Measurements from ENCODE around the gene CDK15.

CDK15 gene

DNA sequence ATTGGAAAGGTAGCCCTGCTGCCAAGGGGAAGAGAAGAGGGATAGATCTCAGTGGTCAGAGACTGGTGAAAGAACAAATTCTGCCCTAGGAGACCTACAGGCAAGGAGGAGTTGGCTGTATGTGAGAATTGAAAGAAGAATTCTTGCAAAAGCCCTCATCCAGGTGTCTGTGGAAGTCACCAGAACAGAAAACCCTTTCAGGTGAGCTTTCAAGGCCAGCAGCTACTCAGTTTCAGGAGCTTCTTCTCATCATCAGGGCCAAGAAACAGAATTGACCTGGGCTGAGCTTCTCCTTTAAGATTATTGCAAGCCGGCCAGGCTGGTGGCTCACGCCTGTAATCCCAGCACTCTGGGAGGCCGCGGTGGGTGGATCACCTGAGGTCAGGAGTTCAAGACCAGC, 110.2 kb downstream of the CDK15 start:
- no peak for DNase-seq

DNA sequence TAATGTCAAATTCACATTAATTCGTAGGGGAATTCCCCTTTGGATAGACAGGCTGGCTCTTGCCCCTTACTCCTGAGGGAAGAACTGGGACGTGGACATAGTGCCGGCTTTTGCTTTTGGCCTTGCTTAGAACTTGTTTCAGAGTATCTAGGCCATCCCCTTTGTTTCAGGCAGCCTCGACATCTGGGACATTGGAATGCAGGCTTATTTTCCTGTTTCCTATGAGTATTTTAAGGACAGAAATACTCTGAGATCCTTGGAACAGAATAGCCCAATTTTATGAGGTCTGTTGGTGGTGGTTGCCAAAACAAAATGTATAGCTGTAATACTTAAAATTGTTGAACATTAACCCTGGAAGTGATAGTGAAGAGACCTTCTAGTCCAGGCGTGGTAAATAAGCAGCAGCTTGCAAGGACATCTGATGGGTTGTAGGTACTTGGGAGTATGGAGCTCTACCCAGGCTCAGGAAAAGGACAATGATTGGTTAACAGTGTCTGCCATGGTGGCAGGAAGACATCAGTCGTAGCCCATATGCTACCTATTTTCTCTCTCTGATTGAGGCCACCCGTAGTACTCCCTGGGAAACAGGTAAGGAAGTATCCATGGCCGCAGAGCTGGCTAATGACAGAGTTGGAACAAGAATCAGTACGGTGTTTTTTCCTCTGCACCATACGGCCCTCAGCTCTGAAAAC, 112.4 kb downstream of the CDK15 start:
- no peak for DNase-seq

DNA sequence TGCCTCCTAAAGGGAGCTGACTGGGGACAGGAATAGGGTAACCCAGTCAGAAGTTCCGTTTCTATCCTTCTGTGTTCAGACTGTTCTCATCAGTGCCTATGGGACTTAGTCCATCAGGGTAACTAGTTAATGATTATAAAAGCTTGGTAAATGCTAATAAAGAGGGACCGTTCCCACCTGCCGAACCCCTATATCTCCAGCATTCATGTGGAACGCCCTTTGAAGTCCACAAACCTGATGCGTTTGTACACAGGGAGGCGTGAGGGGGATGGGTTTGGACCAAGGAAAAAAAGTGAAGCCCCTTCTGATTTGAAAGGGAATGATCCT, 112.9 kb downstream of the CDK15 start:
- no peak for DNase-seq

DNA sequence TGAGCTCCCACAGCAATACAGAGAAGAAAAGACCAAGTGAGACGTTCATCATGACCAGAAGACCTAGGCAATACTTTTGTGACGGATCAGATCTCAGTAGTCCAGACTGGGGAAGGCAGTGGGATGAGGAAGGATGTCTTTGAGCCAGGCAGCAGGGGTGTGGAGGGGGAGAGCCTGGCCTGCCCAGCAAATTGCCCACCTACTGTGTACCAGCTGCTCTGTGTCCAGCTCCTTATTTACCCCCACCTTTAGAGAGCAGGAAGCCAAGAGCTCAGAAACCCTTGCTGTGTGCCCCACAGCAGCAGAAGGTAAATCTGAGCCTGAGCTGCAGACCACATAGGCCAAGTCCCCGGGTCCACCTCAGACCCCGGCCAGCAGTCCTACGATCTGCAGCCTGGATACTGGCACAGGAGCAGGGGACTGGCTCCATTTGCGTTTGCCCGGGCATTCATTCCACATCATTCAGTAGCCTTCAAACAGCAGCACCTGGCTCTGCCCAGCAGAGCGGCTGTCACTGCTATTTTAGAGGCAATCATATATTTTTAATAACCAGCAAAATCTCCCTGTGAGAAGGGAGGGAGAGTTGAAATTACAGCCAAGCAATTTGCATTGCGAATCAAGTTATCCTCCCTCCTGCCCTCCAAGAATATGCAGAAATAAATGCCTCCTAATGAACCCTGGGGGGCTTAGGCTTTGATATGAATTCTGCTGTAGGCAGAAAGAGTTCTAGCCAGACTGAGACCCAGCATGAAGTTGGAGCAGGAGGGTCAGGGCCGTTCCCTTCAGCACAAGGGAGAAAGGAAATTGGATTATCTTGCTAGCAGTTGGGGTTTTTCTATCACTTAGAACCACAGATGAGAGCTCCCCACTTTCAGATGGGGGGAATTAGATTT, 117.3 kb downstream of the CDK15 start:
- DNase-seq = no peak

DNA sequence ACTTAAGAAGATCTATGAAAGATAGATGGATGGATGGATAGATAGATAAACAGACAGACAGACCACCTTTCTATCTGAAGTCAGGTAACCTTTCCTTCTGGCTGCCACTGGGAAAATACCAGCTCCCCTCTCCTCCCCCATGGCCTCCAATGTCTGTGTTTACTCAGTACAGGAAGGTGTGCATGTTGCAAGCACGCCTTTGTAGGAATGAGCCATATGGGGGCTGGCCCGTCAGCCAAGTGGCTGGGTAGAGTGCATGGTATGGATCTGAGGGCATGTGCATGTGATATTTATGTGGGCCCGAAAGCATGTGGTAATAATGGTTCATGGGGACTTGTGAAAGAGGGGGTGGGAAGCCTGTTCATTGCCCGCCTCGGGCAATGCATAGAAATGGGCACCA, 118.1 kb downstream of the CDK15 start:
- no peak for DNase-seq

DNA sequence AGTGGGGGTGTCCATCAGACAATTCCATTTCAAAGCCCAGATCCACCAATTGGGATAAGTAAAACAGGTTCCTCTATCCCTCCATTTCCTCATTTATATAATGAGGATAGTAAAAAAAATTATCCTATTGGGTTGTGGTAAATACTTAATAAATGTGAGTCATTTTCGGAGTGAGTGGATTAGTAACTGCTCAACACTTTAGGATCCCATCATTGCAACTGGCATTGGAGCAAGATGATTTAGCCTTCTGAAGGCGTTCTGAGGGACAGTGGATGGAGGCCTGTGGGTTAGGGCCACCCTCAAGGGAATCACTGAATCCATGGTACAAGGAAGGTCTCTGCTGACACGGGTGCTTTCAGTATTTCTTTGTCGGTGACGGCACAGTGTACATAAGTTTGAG, 118.7 kb downstream of the CDK15 start:
- DNase-seq = no peak

DNA sequence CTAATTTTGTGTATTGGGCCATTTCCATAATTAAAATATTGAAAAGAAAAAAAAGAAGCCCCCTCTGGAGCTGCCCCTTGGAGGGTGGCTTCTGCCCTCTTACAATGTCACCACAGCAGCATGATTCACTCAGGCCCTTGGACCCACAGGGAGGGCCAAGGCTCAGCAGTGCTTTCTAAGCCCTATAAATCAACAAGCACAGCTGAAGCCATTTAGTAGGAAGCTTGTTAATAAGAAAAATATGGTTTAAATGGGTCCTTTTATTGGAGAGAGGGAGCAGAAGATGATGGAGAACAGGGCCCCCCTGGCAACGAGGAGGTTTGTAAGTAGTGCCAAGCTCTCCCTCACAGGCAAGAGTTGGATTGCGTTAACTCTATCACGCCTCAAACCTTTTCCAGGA, 119.7 kb downstream of the CDK15 start:
- DNase-seq = no peak

DNA sequence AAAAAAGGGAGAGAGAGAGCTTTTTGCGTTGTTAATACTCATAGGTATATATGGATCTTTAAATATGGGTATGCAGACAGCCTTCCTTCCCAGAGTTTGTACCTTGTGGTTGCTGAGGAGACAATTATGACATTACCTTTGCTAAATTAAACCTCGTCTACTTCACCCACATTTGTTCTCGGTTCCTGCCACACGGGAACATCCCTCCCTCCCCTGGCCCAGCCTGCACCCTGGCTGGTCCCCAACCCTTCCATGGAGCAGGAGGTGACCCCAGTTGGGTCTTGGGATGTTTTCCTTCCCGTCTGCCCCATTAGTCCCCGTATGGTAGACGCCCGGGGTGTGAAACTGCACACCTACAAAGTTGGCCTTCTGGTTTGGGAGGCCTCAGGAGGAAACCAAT, 122.0 kb downstream of the CDK15 start:
- DNase-seq = no peak

DNA sequence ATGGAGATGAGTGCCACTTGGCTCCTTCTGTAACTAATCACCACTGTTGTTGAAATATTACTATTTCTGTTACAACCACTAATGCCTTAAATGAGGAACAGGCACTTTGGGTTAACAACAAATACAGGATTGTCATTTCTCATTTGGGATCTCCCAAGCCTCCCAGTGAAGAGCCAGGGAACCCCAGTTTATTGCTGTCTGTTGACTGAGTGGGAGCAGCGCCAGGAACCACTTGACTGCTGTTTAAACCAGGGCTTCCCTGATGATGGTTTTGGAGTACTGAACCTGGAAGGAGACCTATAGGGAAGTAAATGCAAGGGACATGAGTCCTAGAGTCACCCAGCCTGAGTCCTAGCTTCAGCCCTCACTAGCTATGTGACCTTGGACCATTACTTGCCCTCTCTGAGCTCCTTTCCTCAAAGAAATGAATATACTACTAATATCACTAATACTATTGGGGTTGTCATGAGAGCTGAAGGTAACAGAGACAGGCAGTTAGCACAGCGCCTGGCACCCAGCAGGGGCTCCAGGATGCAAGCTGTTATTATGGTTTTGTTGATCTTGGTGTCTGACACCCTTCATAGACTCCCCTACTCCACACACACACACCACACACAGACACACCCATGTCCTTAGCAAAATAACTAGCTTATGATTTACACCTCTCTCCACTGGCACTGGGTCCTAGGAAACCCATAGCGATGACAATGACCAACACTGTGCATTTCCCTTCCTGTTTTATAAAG, 123.1 kb downstream of the CDK15 start:
- DNase-seq = peak; percentile 39

DNA sequence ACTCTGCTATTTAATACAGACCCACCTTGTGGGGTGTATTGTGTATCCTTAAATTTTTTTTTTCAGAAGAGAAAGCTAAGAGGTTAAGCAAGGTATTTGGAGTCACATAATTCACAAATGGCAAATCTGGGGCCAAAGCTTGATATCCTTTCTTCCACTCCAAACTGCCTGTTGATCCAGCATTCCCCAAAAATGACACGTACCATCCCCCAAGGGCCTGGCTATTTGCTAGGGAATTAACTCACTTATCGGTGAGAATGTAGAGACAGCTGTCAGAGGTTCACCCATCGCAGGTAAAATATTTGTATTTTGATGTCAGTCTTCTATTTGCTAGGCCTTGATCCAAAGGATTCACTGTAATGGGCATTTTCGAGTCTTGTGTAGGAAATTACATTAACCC, 123.7 kb downstream of the CDK15 start:
- no peak for DNase-seq

DNA sequence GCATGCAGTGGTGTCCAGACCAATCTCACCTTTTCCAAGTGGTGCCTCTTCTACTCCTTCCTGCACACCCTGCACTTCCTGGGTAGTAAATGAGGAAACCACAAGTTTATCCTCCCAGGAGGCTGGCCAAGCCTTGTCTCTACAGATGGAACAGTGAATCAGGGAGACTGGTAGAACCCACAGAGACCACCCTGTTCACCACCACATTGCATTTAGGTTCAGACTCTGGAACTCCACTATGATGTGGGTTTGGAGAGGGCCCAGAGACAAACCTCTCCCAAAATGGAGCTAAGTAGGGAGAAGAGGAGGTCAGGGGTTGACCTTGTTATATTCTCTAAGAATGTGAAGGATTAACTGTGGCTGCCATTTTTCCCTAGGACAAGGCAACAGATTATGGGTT, 124.5 kb downstream of the CDK15 start:
- DNase-seq = no peak

DNA sequence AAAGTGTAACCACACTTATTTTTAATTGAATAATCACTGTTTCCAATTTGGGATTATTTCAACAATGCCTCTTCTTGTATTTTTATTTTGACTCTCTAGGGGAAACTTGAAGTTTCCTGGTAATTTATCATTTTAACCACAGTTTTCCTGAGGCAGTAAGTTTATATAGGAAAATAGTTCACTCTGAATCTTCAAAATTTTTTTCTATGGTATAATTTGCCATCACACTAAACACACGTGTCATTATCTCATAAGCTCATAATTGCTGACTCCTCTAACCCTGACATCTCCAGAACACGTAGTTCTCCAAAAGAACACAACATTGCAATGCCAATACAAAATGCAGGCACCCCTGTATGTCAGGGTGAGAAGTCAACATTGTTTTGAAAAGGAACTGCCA, 125.1 kb downstream of the CDK15 start:
- no peak for DNase-seq

DNA sequence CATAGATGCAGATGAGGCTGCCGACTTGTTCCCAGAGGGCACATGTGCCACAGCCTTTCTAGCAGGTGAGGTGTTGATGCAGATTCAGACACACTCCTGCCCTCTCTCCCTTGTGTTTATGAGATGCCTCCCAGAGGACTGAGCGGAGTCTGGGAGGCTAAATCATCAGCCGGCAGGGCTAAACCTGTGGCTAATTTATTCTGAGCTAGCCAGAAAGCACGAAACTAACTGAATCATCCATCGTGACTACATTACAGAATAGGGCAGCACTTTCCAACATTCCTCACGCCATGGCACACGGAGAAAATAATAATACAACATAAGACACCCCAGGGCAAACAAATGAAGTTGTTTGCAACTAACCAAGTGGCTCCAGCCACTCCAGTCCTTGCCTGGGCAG, 125.6 kb downstream of the CDK15 start:
- no peak for DNase-seq

DNA sequence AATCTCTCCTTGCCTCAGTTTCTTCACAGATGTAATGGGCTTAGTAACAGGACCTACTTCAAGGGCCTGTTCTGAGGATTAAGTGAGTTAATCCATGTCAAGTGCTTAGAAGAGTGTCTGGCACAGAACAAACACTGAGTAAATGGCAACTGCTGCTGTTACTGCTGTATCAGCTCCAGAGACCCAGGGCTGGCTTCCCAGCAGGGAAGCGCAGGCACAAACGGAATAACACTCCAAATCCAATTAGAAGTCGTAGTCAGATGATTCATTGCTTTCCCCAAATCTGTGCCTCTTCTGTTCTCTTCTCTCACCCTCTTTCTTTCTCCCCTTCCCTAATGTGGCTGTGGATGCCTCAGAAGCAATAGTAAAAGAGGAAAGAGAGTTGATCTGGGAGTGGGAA, 126.2 kb downstream of the CDK15 start:
- DNase-seq = peak; percentile 8

DNA sequence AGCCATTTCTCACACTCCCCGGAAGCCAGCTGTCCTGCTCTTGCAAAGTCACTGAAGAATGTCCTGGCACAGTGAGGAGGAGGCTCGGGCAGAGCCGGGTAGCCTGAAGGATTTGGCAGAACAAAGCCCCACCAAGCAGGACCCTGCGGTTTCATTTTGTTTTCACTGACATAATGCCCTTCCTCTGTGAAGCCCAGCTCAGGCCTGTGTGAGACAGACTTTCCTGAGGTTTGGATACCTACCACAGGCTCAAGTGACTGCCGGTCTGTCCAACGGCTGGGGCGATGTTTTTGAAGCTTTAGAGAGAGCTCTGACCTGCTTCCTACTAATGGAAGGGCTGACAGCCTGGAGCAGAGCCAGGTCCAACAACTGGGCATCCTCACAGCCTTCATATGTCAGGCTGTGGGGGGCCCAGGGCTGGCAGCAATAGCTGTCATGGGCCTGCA, 127.5 kb downstream of the CDK15 start:
- no peak for DNase-seq

DNA sequence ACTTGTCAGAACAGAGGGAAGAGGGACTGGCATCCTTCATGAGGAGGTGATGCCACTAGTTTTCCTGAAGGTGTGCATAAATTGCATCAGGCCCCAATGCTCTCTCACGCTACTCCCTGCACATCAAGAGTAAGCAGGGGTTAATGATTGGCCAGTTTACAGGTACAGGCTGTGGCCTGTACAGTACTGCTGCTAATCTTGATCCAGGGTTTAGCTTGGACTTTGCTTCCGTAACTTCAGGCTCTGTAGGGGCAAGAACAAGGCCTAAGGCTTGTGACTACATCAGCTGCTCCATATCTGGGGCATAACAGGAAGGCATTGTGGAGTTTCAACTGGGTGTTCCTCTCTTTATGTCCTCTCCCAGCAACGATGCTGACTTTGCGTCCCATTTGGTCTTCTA, 130.5 kb downstream of the CDK15 start:
- DNase-seq = no peak

DNA sequence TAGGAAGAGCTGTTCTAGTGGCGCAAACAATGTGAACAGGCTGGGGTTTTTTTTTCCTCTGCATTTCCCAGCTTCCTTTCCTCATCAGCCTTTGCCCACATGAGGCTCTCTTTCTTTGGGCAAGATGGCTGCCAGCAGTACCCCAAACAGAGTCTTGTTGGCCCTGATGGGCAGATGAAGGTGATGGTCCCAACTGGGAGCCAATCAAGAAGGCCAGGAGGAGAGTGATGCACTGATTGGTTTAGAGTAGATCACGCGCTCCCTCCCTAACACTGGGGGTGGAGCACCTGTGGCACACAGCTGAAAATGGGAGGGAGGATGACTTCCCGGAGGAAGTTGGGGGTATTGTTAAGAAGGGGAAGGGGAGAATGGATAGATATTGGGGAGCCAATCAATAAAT, 131.0 kb downstream of the CDK15 start:
- no peak for DNase-seq

DNA sequence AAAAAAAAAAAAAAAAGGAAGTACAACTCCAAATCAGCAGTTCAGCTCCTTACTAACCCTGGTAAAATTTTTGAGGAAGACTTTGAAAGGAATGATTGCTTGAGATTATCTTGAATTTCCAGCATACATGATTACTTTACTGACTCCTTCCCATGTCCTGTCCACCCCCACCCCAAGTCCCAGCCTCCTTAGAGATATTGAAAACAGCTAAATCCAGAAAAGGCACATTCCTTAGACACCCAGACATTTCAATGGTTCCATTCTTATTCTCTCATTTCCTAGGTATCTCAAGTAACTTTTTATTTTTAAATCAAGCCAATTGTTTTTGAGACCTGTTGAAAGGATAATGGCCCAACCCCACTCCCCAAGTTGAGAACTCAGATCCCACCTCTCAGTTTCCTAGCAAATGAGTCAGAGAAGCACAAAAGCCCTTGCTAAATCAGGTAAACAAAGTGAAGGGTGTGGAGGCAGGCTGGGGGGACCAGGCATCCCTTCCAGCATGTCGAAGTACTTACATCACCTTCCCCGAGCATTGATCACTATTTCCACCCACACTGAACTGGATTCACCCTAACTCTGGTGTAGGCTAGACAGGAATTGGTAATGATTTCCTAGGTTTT, 131.9 kb downstream of the CDK15 start:
- no peak for DNase-seq

DNA sequence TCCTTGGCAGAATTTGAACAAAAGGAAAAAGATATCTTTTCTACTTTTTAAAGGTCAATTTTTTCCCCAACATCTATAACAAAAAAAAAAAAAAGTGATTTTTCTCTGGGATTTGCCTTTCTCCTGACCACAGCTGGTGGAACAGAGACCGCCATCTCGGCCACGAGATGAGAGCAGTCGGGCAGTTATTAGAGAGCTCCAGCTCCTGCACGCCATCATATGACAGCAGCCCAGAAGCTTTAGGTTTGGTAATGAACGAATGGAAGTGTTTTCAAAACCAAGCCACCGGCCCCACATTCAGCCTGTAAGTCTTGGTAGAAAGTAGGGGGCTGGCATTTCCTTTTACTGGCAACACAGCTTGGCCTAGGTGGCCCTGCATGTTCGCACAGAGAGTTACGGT, 132.4 kb downstream of the CDK15 start:
- no peak for DNase-seq

DNA sequence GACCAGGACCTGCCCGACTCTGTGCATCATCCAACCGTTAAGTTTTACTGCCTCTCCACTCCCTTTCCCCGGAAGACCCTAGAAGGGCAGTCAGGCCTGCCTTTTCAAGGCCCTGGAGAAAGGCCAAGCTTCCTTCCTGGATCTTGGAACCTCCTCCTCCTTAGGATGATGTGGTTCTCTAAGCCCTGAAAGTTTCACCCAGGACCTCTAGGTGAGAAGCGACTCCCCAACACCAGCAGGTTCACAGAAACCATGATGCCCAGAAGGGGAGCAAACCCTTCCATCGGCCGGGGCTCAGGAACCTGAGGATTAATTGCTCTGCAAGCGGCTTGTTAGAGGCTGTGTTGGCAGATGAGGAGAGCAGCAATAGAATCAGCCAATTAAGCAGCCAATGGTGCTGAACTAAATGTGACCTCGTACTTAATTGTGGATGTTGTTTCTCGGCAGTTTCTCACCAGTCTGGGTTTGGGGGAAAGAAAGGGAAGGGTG, 133.2 kb downstream of the CDK15 start:
- peak; percentile 76 for DNase-seq

DNA sequence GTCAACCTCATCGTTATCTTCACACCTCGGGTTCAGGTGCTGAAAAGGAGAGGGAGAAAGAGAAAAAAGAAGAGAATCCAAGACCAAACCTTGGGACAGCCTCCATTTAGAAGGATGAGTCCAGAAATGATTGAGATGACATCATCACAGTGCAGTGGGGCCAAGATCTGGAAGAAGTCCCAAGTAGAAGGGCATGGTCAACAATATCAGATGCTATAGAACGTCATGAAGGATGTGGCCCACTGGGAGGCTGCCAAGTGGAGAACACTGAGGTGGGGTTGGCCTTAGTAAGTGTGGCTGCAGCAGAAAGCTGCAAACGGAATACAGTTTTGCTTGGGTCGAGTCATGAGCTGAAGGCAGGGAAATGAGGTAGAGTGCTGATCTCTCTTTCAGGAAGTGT, 136.2 kb downstream of the CDK15 start:
- DNase-seq = no peak

All from NCI-H1694 (cell line).